HG03520 (cell line): ENCODE results near the gene PMEPA1.

Experiments used
- ATAC-seq: cut with Tn5 transposase; IDR thresholded peaks from one replicate; pipeline ENCODE4 v1.9.1; 2021; ENCODE audit warnings: mild to moderate bottlenecking, moderate library complexity; ENCODE audit not compliant: unreplicated experiment

PMEPA1 gene

DNA sequence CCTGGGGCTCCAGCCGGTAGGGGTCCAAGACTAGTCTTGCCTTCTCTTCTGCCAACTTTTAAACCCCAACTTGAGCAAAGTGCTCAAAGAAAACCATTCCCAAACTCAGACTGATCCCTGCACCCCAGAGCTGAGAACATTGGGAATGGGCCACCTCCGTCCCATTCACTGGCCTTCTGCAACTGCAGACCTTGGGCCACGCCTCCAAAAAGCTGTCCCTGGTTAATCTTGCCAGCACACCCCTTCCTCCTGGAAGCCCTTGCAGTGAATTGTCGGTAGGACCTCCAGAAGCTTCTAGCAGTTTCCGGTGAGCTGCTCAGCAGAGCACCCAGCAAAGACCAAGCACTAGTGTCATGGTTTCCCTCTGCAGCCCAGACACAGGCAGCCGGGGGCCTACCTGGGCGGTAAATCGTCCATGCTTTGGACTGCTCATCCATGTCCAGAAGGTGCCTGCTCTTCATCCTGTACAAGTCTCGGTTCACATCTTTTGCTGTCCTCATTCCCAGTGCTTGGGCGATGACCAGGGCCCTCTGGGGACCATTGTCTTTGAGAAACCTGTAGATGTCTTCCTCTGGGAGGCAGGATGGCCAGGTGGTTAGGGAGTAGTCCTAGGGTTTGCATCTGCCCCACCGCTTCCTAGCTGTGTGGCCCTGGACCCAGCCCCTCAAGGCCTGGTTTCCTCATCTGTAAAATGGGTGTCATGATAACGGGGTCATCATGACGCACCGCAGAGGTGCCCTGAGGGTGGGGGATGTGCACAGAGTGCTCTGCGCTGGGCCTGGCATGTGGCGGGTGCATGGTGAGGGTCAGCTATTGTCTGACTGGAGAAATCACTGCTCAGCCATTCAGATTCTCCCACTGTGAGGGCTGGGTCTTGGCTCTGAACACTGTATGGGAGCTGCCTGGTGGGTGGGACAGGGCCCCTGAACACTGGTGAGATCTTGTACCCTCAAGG is 95.0 kb downstream of the PMEPA1 start:
- no peak for ATAC-seq

DNA sequence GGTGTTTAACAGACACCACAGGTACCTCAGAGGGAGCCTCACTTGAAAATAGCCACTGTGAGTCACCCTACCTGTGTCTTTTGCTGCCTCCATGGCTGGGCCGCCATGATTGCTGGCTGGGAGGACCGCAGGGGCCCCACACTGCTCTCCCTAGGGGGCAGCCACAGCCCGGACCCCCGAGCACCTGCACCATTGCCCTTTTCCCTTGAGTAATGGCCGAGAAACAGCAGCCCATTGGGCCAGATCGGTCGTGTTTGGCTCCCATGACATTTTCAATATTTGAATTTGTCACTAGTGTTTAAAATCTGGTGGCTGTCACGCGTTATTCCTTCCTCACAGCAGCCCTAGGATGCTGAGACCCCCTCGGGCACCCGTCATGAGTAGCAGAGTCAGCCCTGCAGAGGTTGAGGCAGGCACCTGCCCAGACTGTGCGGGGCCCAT is 96.3 kb downstream of the PMEPA1 start:
- ATAC-seq = no peak

DNA sequence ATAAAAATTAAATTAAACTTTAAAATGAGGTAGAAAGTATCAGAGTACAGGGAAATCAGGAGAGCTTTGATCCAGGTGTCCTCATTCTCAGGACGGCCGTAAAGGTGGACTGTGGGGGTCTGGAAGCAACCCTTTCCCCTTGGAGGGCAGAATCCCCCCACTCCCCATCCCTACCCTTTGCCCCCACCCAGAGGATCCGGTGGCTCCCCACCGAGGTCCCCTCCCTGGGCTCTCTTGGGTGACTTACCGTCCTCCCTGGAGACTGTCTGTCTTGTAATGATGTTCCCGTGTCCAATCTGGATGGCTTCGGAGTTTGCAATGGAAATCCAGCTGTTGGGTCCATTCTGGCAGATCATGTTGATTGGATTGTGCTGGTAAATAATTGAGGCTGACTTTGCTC is 96.9 kb downstream of the PMEPA1 start:
- no peak for ATAC-seq

DNA sequence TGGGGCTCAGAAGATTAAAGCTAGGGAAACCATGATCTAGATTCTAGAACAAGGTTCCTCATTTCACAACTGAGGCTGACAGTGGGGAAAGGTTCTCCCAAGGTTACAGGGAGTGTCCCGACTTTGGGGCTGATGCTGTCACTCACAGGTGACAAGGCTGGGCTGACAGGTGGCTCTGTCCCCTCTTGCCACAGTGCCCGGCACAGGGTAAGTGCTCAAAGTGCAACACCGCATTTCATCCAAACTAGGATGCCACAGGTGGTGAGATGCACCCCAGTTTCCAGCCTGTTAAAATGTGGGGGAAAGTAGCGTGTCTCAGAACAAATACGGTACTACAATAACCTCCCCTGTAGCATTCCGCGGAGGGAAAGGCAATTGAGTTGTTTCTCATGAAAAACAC is 97.4 kb downstream of the PMEPA1 start:
- no peak for ATAC-seq

DNA sequence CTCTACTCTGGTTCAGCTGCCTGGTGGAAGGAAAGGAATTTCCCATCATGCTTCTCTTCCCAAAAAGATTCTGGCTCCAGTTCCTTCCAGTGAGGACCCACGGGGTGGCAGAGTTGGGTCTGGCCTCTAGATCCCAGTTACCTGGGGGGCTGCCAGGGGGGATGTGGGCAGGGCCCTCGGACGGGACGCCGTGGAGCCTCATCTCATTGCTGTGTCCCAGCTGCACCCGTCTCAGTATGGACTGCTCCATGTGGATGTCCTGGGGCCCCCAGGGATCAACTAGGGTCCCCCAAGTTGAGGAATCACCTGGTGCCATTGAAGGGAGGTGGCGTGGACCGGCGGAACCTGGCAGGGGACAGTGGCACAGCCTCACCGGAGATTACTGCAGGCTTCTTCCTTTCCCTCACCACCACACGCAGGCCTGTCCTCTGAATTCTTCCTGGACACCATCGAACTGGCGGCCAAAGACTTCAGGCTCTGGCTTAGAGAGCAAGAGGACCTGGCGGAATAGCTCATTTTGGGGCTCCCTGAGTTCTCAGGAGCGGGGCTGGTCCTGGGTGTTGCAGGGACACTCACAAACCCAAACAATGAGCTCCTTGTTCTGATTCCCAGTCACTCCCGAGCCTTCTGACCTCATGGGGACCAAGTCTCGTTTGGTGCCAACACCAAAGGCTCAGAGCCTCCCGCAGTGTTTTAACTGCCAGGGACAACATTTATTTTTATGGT is 98.1 kb downstream of the PMEPA1 start:
- no peak for ATAC-seq

- ATAC-seq = no peak
Measured at GRCh38 chr20:57610261-57610952, 99.4 kb downstream of the PMEPA1 start.

DNA sequence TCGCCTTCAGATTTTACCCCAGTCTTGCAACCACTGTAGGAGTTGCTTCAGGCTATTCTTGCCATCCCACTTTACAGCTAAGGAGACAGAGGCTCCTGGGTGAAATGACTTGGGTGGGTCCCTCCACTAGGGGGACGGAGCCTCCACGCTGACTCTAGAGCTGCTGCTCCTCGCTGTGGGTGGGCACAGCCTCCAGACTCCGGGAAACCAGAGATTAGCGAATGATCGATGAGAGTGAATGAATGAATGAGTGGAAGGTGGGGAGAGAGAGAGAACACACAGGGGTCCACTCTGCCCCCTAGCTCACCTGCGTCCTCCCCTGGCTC is 100.0 kb downstream of the PMEPA1 start:
- no peak for ATAC-seq

- ATAC-seq = no peak
Measured at GRCh38 chr20:57609086-57609841, 100.6 kb downstream of the PMEPA1 start.

- no peak for ATAC-seq
Measured at GRCh38 chr20:57608516-57608915, 101.3 kb downstream of the PMEPA1 start.

- no peak for ATAC-seq
Measured at GRCh38 chr20:57605878-57606277, 103.9 kb downstream of the PMEPA1 start.

GRCh38 chr20:57605045-57605444 is 104.8 kb downstream of the PMEPA1 start:
- ATAC-seq = no peak

DNA sequence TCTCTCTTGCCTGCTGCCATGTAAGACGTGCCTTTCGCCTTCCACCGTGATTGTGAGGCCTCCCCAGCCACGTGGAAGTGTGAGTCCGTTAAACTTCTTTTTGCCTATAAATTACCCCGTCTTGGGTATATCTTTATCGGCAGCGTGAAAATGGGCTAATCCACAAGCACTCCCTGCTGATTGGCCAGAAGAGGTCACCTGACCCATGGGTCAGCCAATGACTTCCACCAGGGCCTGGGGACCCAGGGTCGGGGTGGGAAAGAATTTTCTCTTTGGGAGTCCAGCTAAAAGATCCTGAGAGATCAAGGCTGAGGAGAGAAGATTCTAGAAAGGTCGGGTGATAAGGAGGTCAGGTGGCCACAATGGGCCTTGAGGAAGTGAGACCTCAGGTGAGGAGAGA is 106.7 kb downstream of the PMEPA1 start:
- ATAC-seq = no peak

- no peak for ATAC-seq
Measured at GRCh38 chr20:57601737-57602136, 108.1 kb downstream of the PMEPA1 start.

DNA sequence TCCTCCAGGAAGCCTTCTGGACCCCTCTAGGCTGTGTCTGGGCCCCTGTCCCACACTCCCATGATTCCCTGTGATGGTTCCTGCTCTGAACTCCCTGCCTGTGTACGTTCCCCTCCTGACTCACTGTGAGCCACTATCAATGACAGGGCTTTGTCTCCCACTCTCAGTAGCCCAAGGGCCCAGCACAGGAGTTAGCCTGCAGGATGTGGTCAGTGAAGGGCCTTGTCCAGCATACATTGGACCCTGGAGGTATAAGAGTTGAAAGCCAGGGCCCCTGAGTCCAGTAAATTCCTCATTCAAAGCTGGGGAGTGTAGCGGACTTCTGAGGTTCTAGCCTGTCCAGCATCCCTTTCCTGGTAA is 108.6 kb downstream of the PMEPA1 start:
- no peak for ATAC-seq

DNA sequence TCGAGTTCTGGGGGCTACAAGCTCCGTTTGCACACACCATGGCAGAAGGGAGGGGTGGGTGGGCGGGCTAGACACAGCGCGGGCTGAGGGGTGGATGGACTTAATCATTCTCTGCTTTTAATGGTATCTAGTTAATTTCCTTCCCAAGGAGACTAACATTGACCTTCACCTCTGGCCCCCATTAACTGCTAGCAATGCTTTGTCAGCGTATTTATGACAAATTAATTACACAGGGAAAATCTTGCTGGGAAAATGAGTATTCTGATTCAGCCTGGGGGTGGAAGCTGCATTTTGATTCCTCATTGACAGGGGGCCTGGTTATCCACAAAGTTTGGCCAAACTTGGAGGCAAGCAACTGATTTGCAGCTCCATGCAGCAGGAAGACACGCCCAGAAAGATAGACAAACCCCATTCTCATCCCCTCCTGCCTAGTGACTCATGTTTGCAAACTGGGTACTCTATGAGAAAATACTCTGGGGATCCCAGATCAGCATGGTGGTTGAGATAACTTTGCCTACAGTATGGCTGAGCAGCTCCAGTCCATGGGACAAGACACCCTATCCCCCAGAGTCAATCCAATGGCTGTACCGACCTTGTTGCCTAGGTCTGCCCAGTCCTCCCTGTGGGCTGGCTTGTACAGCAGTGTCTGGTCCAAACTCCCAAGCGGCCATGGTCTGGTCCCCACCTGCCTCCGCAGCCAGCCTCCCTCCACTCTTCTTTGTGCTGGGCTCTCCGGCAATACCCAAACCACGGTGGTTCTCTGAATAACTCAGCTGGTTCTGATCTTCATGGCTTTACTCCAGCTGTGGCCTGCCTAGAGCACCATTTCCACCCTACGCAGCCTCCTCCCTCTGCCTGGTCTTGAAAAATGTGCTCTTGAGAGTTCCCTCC is 109.2 kb downstream of the PMEPA1 start:
- ATAC-seq = no peak

GRCh38 chr20:57598491-57598890 is 111.3 kb downstream of the PMEPA1 start:
- ATAC-seq = no peak
